Putamen (tissue), 1 donor: Measurements from ENCODE around the gene PAPPA.

ENCODE experiments used
- DNase-seq: peaks from one replicate; pipeline ENCODE4 v3.0.0-alpha.2; 2016; ENCODE audit warnings: low spot score

PAPPA gene, protein sequence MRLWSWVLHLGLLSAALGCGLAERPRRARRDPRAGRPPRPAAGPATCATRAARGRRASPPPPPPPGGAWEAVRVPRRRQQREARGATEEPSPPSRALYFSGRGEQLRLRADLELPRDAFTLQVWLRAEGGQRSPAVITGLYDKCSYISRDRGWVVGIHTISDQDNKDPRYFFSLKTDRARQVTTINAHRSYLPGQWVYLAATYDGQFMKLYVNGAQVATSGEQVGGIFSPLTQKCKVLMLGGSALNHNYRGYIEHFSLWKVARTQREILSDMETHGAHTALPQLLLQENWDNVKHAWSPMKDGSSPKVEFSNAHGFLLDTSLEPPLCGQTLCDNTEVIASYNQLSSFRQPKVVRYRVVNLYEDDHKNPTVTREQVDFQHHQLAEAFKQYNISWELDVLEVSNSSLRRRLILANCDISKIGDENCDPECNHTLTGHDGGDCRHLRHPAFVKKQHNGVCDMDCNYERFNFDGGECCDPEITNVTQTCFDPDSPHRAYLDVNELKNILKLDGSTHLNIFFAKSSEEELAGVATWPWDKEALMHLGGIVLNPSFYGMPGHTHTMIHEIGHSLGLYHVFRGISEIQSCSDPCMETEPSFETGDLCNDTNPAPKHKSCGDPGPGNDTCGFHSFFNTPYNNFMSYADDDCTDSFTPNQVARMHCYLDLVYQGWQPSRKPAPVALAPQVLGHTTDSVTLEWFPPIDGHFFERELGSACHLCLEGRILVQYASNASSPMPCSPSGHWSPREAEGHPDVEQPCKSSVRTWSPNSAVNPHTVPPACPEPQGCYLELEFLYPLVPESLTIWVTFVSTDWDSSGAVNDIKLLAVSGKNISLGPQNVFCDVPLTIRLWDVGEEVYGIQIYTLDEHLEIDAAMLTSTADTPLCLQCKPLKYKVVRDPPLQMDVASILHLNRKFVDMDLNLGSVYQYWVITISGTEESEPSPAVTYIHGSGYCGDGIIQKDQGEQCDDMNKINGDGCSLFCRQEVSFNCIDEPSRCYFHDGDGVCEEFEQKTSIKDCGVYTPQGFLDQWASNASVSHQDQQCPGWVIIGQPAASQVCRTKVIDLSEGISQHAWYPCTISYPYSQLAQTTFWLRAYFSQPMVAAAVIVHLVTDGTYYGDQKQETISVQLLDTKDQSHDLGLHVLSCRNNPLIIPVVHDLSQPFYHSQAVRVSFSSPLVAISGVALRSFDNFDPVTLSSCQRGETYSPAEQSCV (N-terminal part only)

DNA sequence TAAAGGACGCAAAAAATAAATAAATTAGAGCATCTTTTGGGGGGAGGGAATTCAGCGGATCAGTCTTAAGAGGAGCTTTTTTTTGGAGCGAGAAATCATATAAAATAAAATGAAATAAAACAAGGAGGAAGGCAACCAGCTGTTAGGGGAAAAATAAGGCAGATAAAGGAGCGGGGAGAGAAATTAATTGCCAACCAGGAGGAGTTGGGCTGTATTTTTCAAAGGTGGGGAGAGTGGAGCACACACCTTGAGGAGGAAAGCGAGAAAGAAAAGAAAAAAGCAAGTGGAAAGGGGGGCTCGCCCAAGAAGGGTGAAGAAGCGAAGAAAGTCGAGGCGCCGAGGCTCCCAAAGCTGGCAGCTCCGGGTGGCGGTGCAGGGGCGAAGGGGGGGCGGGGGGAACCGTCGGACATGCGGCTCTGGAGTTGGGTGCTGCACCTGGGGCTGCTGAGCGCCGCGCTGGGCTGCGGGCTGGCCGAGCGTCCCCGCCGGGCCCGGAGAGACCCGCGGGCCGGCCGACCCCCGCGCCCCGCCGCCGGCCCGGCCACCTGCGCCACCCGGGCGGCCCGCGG lies at the start of gene PAPPA:
Gene PAPPA (plus strand): TSS at position 27 of the 569 bp plus-strand sequence. CDS start 382 bp downstream, at position 409.
- DNase-seq: no peak

DNA sequence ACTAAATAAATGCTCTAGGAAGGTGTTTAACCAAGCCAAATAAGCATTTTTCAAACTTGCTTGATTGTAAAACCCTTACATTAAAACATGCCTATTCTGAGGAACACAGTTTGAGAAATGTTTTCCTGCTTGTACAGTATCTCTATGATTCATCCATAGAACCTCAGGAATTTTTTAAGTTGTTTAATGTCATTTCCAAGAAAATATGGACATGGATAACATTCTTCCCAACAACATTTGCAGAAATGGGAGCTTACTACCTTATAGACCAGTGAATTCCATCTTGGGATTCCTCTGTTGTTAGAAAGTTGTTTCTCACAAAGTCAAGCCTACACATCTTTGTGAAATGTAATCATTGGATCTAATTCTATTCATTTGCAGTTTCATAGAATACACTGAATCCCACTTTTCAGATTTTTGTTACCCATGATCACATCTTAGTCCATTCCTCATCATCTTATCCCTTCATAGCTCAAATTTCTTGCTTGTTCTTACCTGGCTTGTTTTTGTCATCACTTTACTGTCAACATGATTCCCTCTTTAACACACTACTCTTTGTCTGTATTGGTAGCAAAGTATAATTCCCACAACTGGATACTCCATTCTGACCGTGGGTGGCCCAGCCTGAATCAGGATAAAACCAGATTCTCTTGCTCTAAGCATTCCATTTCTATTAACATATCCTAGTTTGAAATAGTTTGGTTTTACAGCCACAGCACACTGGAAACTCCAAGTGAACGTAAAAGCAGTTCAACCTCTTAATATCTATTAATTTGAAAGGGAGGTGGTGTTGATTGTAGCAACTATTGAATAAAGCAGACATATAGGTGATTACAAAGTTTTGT lies 49.4 kb upstream of the PAPPA start:
- DNase-seq: no peak

DNA sequence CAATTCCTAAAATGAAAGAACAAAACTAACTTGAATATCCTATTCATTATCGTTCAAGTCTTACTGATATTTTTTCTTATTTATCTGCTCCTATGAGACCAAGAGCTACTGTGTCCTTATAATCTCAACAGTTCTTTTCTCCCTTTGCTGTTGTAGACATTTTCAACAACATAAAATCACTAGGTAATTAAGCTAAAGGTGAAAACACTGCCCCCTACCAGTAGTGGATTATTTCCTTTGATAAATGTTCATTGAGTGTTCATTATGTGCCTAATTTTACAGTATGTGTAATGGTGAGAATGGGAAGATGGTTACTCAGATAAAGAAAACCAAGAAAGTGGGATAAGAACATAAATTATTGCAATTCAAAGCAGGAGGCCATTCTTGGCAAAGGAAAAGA lies 41.4 kb upstream of the PAPPA start:
- DNase-seq: no peak

DNA sequence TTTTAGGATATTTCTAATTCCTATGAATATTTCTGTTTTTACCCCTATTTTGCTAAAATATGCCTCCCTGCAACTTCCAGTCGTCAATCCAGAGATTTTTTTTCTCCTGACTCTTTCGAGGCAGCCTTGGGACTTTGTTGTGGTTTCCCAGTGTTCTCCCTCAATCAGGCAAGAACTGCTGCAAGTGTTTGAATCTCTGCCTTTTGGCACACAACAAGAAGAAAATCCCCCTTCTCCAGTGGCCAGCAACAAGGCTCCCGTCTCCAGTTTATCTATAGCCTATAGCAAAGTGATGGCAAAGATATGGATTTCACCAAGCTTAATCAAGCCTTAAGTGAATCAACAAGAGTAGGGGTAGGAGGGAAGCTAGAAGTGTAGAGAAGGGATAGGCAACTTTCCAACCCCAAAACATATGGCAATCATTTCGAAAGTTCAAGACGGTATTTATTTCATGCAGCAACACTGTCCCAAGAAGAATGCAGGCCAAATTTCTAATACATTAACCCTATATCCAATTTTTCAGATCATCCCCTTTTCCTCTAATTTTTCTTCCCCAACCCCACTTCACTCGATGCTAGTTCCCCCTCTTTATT lies 37.7 kb upstream of the PAPPA start:
- DNase-seq: no peak

DNA sequence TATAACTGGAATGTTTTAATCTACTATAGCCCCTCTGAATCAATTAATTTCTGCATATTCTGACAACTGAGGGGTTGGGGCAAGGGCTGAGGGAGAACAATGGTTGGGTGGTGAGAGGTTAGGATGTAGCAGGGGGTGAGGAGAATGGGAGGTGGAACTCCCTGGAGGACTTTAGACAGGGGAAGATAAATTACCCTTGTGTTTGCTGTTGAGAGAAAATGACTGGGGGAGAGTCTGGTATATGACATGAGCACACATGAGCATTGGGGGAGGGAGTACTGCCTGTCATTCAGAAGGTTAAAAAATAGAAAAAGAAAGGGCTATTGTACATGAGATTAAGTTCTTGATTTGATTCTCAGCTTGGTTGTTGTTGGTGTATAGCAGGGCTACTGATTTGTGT lies 37.2 kb upstream of the PAPPA start:
- DNase-seq: no peak

DNA sequence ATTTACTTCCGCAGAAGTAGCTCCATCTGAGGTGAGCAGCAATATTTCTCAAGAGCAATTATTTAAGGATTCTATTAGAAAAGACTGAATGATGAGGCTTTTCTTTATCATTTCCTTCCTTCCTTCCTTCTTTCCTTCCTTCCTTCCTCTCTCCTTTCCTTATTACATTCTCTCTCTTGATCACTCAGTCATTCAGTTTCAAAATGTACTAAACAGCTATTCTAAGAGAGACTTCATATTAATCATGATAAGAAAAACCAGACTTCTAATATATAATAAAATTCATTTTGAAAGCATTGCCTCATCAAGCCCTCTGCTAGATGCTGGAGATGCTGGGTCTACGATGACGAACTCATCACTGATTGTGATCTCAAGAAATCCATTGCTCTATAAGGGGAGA lies 30.4 kb upstream of the PAPPA start:
- DNase-seq: no peak

DNA sequence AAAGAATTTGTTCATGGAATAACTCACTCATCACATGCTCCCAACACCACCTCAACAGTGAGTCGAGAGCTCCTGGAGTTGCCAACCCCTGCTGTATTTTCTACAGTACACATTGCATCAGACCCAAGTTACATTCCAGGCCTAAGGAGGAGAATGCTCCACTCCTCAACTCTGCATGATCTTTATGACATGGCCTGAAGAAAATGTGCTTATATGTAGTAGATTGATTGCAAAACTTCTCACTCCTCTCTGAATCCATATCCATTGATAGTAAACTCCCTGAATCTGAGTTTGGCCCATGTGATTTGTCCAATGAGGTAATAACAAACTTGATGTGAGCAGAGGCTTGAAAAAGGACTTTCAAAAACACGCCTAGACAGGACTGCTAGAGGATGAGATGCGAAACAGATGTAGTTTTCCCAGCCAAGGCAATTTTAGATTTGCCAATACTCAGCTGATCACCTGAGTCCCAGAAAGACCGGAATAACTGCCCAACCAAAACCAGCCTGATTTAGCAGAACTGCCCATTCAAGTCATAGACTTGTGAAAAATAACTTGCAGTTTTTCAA lies 29.0 kb upstream of the PAPPA start:
- DNase-seq: no peak

DNA sequence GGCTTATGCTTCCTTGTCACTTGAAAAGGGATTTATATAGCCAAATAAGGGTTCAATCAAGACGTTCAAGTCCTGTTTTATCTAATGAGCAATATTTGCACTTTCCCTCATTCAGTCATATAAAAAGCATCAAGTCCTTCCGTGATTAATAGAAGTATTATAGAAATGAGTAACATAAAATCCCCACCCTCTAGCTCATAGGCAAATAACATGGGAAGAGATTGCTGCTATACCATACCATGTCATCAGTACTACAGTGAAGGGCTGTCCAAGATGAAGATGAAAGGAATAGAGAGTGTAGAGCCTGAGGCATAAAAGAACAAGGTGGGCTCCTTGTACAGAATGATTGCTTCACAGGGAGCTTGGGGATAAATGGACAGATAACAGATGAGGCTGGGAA lies 20.4 kb upstream of the PAPPA start:
- no peak for DNase-seq

DNA sequence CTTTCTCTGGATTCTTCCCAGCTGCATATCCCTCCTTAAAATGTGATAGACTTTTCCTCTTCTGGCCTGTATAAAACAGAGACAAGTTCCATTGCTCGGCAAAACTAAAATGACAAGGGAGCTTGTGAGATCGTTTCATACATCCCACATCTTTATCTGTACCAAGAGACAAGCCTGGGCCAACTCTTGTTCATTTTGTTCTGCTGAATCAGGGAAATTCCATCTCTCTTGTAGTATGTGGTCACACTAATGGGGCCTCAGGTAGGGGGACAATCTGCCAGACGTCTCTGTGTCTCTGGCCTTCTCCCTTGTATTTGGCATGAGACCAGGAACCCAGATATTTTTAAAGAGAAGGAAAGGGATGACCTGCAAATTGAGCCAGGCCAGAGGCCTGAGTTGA lies 18.6 kb upstream of the PAPPA start:
- DNase-seq: no peak

DNA sequence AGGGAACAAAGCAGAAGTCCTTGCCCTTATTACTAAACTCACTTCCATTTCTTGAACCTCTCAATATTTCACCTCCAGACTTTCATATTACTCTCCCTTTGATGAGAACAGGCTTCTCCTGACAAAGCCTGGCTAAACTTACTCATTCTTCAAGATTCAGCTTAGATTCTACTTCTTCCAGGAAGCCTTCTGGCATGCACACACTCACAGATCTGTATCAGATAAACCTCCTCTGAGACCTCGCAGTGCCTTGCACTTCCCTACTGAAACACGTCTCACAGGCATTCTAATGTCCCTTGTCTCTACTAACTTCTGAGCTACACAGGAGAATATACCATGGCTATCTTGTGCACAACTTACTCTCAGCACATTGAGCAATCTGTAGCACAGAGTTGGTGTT lies 16.6 kb upstream of the PAPPA start:
- DNase-seq: no peak

DNA sequence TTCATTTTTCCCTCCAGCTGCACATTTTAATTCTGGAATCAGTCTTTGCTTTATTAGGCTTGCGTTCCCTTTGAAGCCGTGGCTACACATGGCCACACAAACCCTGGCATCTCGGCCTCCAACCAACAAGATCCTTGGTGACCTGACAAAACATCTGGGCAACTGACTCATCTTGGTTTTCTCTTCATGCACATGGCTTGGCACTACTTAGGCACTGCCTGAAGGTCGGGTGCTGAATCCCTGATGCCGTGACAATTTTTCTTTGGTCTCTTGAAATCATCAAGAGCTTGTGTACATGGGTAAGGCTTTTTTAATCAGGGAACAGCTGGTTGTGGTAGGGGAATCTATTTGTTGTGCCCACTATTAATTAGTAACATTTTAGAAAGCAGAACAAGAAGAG lies 16.0 kb upstream of the PAPPA start:
- no peak for DNase-seq

DNA sequence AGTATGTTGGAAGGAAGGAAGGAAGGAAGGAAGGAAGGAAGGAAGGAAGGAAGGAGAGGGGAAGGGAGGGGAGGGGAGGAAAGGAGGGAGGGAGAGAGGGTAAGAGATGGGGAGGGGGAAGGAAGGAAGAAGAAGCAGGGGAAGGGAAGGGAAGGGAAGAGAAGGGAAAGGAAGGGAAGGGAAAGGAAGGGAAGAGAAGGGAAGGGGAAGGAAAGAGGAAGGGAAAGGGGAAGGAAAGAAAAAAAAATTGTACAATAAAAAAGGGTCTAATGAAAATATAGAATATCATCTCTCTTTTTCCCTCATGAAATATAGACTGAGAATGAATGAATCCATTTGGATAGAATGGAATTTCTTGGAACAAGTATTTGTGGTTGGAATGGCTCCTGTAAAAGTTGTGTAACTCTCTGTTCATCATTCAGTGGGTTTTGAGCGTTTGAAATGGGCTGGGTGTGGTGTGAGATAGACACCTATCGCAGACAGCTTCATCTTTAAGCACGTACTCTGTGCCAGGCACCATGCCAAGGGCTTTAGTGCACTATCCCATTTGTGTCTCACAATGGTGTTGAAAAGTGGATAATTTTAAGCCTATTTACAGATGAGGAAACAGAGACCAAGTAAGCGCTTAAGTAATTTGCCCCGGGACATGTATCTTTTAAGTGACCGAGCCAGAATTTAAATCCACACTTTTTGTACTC lies 11.6 kb upstream of the PAPPA start:
- DNase-seq: no peak

DNA sequence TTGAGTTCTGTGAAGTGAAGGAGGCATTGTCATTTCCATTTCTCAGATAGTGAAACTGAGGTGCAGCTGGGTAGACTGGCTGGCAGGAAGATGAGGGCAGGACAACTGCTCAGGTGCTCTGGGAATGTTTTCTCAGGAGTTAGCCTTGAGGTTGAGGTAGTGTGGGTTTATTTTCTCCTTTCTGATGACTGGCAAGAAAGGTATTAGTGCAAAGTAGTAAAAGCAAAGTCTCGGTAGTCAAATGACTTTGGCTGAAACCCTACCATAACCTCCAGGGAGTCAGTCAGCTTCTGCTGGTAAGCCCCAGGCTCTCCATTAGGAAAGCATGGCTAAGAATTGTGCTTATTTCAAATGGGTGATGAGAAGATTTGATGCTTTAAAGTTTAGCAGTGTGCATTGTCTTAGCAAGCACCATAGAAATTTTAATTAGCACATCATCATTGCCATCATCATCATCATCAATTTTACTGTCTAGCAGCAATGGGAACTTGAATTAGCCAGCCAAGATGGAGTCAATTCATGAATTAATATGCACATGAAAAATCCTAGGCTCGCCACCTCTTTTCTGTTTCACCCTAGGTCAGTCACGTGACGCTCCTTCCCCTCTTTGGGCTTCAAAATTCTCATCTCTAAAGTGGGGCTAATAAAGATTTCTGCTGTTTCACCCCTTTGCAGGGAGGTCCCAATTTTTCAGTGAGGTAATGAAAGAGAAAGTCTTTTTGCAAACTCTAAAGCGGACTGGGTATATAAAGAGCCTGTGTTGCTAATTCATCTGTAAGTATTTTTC lies 10.7 kb upstream of the PAPPA start:
- no peak for DNase-seq

DNA sequence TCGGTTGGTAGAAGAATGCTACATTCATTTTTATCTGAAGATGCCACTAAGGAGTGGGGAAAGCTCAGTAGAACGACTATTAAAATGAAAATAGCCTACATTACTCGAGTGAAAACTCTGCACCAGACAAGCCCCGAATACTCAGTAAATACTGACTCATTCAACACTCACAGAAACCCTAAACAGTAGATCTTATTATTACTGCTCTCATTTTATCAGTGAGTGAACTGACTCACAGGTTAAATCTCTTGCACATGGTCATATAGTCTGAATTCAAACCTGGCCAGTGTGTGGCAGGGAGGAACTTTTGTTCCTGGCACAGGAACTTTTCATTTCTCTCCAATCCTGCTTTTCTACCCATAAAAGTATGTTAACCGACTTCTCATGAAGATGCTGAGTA lies 9.6 kb upstream of the PAPPA start:
- no peak for DNase-seq

DNA sequence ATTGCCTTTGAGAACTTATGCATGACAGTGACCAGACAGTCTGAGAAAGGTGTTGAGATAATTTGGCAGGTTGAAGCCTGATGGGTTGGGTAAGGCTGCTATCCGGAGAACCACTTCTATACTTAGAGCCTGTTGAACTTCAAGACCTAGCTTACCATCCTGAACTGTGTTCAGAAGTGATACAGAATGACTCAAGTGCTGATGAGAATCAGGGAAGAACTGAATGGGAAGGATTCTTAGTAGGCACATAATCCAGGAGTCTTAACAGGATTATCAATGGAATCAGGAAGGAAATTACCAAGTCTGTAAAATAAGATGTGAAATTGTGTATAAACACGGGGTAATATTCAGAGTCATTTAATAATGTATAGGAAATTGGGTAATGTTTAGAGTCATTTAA lies 9.0 kb upstream of the PAPPA start:
- no peak for DNase-seq

DNA sequence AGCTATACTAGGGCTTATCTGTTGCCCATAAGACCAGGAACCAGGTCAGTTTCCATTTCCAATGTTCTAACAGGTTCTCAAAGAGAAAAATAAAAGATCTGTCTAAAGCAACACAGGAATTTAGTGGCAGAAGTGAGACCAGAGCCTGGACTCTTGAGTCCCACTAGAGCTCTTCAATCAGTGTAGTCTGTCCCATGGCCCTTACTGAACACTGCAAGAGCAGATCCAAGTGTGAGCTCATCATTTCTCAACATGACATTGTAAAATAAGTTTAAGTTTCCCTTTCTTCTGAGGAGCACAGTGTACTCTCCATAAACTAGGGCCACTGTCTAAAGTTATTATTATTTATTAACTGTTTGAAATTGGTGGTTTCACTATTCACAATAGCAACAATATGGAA lies 8.6 kb upstream of the PAPPA start:
- DNase-seq: no peak

DNA sequence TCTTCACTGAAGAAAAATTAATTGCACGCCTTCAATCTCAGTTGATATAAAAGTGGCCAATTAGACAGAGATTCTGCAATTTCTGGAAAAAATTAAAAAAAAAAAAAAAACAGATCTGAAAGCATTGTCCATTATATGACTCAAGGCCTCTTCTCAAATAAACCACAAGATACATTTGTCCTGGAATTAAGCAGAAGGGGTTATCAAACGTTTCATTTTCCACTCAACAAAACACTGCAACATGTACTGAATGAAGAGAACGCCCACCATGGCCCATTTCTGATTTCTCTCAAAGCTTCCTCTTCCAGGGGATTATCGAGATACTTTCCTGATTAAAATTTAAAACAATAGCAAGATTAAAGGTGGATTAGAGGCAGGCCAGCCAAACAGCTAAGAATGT lies 5.8 kb upstream of the PAPPA start:
- no peak for DNase-seq

DNA sequence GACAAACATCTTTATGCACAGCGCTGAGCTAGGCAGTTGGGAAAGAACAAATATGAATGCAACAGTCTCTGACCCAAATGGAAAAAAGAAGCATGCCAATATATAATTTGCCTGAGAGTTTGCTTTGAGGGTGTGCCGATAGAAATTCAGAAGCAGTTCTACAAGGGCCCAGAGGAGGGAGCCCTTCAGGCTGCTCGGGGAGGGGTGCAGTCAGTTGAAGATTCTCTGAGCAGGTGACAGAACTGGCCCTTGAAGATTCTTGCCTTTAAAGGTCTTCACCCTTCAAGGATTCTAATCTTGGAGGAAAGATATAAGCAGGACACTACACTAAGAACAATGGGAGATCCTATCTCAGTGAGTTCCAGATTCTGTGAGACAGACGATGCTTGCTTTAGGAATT lies 3.7 kb upstream of the PAPPA start:
- no peak for DNase-seq

DNA sequence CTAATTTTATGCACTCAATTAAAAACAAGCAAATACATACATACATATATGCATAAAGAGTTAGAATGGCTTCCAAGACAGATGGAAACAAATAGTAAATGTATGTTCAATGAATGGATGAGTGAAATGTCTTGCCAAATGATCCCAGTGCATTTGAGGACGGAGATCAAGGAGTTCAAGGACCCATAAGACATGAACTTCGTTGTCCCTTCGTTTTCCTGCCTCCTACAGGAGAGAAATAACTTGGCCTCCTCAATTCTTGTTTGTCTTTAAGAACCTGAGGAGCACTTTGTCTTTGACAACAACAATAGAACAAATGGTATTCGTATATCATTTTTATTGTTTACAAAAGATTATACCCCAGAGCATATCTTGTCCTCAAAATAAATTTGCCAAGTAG lies 2.4 kb upstream of the PAPPA start:
- no peak for DNase-seq
